Measurements from ENCODE around the gene PPIF. TPM values are rescaled to one million over a fixed set of nuclear protein-coding genes. Genes with fewer than 3 reads are reported as not detected.

PPIF gene
- total RNA-seq, 6 experiments from 2014 or later, result 66.1 to 109 (median 98.9) TPM

- peaks cover 12% of the 10 kb centered on the region for H3K27me3 Mint-ChIP-seq (ENCODE audit: insufficient read depth)
- no peaks in the 10 kb centered on the region for H3K9me3 Mint-ChIP-seq
- no peak for DNase-seq
- peak overlapping the region; percentile 99 for H3K27ac Mint-ChIP-seq
- H3K4me1 Mint-ChIP-seq (ENCODE audit: low read depth), result peaks cover 48% of the 10 kb centered on the region
- no peak overlapping the region for H3K4me3 Mint-ChIP-seq
- peaks cover 17% of the 10 kb centered on the region; the same call in 1 of the 2 replicates for H3K36me3 Mint-ChIP-seq (ENCODE audit: low read depth)
- TF ChIP-seq, protein P1, sequence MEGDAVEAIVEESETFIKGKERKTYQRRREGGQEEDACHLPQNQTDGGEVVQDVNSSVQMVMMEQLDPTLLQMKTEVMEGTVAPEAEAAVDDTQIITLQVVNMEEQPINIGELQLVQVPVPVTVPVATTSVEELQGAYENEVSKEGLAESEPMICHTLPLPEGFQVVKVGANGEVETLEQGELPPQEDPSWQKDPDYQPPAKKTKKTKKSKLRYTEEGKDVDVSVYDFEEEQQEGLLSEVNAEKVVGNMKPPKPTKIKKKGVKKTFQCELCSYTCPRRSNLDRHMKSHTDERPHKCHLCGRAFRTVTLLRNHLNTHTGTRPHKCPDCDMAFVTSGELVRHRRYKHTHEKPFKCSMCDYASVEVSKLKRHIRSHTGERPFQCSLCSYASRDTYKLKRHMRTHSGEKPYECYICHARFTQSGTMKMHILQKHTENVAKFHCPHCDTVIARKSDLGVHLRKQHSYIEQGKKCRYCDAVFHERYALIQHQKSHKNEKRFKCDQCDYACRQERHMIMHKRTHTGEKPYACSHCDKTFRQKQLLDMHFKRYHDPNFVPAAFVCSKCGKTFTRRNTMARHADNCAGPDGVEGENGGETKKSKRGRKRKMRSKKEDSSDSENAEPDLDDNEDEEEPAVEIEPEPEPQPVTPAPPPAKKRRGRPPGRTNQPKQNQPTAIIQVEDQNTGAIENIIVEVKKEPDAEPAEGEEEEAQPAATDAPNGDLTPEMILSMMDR (IDR thresholded peaks at IDR 0.05), result no peak
Measured at GRCh38 chr10:79301754-79302530, 45.3 kb upstream of the PPIF start.

DNA sequence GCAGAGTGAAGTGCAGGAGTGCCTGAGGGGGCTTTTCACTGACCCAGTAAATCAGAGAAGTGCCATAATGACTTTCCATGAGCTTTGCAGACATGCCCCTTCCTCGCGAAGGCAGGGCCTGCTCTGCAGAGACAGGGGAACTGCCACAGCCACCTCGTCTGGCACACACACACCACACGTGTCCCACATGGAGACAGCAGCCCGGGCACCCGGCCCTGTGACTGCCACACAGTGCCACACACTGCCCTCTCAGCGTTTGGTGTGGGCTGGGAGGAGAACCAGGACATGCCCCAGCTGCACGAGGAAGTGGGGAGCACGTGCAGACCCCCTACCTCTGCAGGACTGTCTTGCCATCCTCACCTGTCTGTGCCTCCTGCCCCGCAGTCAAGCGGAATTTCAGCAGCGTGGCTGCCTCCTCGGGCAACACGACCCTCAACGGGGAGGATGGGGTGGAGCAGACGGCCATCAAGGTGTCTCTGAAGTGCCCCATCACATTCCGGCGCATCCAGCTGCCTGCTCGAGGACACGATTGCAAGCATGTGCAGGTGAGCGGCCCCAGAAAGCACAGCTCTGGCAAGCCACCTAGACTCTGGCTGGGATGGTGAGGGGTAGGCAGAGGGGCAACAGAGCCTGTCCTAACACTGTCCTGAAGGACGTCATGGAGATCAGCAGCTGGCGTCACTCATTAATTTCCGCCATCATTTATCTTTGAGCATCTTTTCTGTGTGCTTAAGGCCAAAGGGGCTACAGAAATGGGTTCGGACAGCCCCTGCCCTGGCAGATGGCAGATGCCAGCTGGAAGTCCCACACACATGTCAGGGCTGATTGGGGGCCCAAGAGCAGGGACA is 43.4 kb upstream of the PPIF start:
- H3K36me3 Mint-ChIP-seq (ENCODE audit: low read depth), result peaks cover 23% of the 10 kb centered on the region; the same call in 1 of the 2 replicates
- H3K9me3 Mint-ChIP-seq, result no peaks in the 10 kb centered on the region
- no peak for DNase-seq
- H3K27me3 Mint-ChIP-seq (ENCODE audit: insufficient read depth), result peaks cover 14% of the 10 kb centered on the region
- H3K4me1 Mint-ChIP-seq (ENCODE audit: low read depth), result peaks cover 33% of the 10 kb centered on the region
- H3K27ac Mint-ChIP-seq, result peak overlapping the region; percentile 49; the same call in 1 of the 2 replicates
- TF ChIP-seq, protein P1 (IDR thresholded peaks at IDR 0.05), result no peak
- H3K4me3 Mint-ChIP-seq, result no peak overlapping the region

- H3K27ac Mint-ChIP-seq, result peak overlapping the region; percentile 56; the same call in 1 of the 2 replicates
- H3K4me3 Mint-ChIP-seq, result no peak overlapping the region
- TF ChIP-seq, protein P1 (IDR thresholded peaks at IDR 0.05), result no peak
- no peak for DNase-seq
- H3K4me1 Mint-ChIP-seq (ENCODE audit: low read depth), result peaks cover 26% of the 10 kb centered on the region
- H3K9me3 Mint-ChIP-seq, result no peaks in the 10 kb centered on the region
- H3K36me3 Mint-ChIP-seq (ENCODE audit: low read depth), result peaks cover 27% of the 10 kb centered on the region
- peaks cover 14% of the 10 kb centered on the region for H3K27me3 Mint-ChIP-seq (ENCODE audit: insufficient read depth)
Measured at GRCh38 chr10:79304479-79305087, 42.7 kb upstream of the PPIF start.

- Mint-ChIP-seq H3K4me3 (no peak overlapping the region), H3K9me3 (no peaks in the 10 kb centered on the region), H3K27ac (no peak overlapping the region), H3K4me1 (ENCODE audit: low read depth) (peaks cover 17% of the 10 kb centered on the region), H3K36me3 (ENCODE audit: low read depth) (peaks cover 28% of the 10 kb centered on the region), H3K27me3 (ENCODE audit: insufficient read depth) (peaks cover 14% of the 10 kb centered on the region)
- TF ChIP-seq, protein P1 (IDR thresholded peaks at IDR 0.05), result no peak
- no peak for DNase-seq
Measured at GRCh38 chr10:79305515-79305914, 41.8 kb upstream of the PPIF start.

GRCh38 chr10:79305988-79306387 is 41.3 kb upstream of the PPIF start:
- Mint-ChIP-seq H3K27ac (no peak overlapping the region), H3K4me3 (no peak overlapping the region), H3K36me3 (ENCODE audit: low read depth) (peaks cover 24% of the 10 kb centered on the region), H3K27me3 (ENCODE audit: insufficient read depth) (peaks cover 16% of the 10 kb centered on the region), H3K4me1 (ENCODE audit: low read depth) (peaks cover 12% of the 10 kb centered on the region), H3K9me3 (no peaks in the 10 kb centered on the region)
- DNase-seq, result no peak
- TF ChIP-seq, protein P1 (IDR thresholded peaks at IDR 0.05), result no peak

Measured in HFFc6 (cell line).